A549 (cell line): ENCODE measurements around the gene ADGRD1.

Experiments
- EP300 ChIP-seq, 2 experiments: fragments of >200 bp; sonication (Bioruptor Twin); formaldehyde crosslinking; IDR thresholded peaks; 2 replicates in 1 of 2; 3 replicates in 1 of 2; pipeline ENCODE4 v1.6.1; 2016 to 2017
- HDAC2 ChIP-seq: fragments of 200-600 bp; sonication (generic); IDR thresholded peaks from 2 replicates; pipeline ENCODE4 v1.6.1; 2016
- KDM5A ChIP-seq: fragments of 200-600 bp; sonication (generic); IDR thresholded peaks from 2 replicates; pipeline ENCODE4 v1.6.1; 2016; ENCODE audit warnings: antibody characterized with exemption, mild to moderate bottlenecking
- MAX ChIP-seq: IDR thresholded peaks from 2 replicates; pipeline ENCODE4 v1.6.1; 2012
- MYC ChIP-seq: IDR thresholded peaks from 2 replicates; pipeline ENCODE4 v1.6.1; 2012; ENCODE audit warnings: mild to moderate bottlenecking, inconsistent platforms, low read length, improper control_type of control experiment, borderline replicate concordance
- PBX3 ChIP-seq: IDR thresholded peaks from 2 replicates; pipeline ENCODE4 v1.6.1; 2012
- POLR2A ChIP-seq: IDR thresholded peaks from 2 replicates; pipeline ENCODE4 v1.6.1; 2012; ENCODE audit warnings: mild to moderate bottlenecking, low read length
- RARB ChIP-seq: fragments of 250-450 bp; sonication (Bioruptor Pico); IDR thresholded peaks from 2 replicates; pipeline ENCODE4 v1.8.0; 2021; ENCODE audit warnings: mild to moderate bottlenecking, moderate library complexity
- REST ChIP-seq: fragments of 200-600 bp; sonication (generic); IDR thresholded peaks from 2 replicates; pipeline ENCODE4 v1.6.1; 2016; ENCODE audit warnings: antibody characterized with exemption, mild to moderate bottlenecking, moderate library complexity
- RFX5 ChIP-seq: fragments of 450-650 bp; IDR thresholded peaks from 2 replicates; pipeline ENCODE4 v1.7.1; 2014; ENCODE audit warnings: antibody characterized with exemption, mild to moderate bottlenecking, moderate library complexity
- SMC3 ChIP-seq: fragments of >200 bp; sonication (Bioruptor Twin); formaldehyde crosslinking; IDR thresholded peaks from 3 replicates; pipeline ENCODE4 v1.6.1; 2018; ENCODE audit warnings: inconsistent platforms
- TF ChIP-seq, protein P1 (sequence below): fragments of >200 bp; sonication (Bioruptor Twin); formaldehyde crosslinking; IDR thresholded peaks from 3 replicates; pipeline ENCODE4 v1.5.1; 2016
- TF ChIP-seq, protein P2 (sequence below): fragments of 450-650 bp; IDR thresholded peaks from 2 replicates; pipeline ENCODE4 v1.6.1; 2014; ENCODE audit warnings: antibody characterized with exemption

DNA sequence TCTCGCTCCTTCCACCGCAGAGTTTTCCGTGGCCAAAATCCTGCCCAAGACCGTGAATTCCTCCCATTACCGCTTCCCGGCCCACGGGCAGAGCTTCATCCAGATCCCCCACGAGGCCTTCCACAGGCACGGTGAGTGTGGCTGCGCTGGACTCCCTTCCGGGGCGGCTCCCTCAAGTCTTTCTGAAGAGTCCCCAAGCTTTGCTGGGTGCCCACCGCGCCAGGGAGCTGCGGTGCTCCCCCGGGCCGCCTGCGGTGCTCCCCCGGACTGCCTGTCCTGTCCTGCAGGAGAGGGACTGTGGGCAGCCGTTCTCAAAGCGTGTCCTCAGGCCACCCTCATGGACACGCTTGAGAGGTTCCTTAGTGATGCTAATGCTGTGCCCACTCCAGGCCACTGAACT is 50.5 kb downstream of the ADGRD1 start:
- TF ChIP-seq RARB (CRISPR knock-in tag), result no peak
- TF ChIP-seq REST, result no peak
- TF ChIP-seq, protein P1, sequence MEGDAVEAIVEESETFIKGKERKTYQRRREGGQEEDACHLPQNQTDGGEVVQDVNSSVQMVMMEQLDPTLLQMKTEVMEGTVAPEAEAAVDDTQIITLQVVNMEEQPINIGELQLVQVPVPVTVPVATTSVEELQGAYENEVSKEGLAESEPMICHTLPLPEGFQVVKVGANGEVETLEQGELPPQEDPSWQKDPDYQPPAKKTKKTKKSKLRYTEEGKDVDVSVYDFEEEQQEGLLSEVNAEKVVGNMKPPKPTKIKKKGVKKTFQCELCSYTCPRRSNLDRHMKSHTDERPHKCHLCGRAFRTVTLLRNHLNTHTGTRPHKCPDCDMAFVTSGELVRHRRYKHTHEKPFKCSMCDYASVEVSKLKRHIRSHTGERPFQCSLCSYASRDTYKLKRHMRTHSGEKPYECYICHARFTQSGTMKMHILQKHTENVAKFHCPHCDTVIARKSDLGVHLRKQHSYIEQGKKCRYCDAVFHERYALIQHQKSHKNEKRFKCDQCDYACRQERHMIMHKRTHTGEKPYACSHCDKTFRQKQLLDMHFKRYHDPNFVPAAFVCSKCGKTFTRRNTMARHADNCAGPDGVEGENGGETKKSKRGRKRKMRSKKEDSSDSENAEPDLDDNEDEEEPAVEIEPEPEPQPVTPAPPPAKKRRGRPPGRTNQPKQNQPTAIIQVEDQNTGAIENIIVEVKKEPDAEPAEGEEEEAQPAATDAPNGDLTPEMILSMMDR, result no peak
- TF ChIP-seq MAX, result no peak
- no peak for TF ChIP-seq POLR2A
- no peak for TF ChIP-seq MYC
- no peak for TF ChIP-seq HDAC2
- TF ChIP-seq, protein P2, sequence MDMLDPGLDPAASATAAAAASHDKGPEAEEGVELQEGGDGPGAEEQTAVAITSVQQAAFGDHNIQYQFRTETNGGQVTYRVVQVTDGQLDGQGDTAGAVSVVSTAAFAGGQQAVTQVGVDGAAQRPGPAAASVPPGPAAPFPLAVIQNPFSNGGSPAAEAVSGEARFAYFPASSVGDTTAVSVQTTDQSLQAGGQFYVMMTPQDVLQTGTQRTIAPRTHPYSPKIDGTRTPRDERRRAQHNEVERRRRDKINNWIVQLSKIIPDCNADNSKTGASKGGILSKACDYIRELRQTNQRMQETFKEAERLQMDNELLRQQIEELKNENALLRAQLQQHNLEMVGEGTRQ, result no peak
- no peak for TF ChIP-seq PBX3
- TF ChIP-seq KDM5A, result no peak
- no peak for TF ChIP-seq EP300 (IDR thresholded peaks at IDR 0.05)
- no peak for TF ChIP-seq SMC3
- no peak for TF ChIP-seq RFX5
